Measurements from ENCODE around the gene ICE2.

Gene ICE2

GRCh38 chr15:60518511-60518910 lies 39.6 kb upstream of the ICE2 start:
- no peak overlapping the region for H2AFZ ChIP-seq (ENCODE audit: low read length)
- H3F3A ChIP-seq (ENCODE audit: insufficient read depth, low read length) = no peaks in the 10 kb centered on the region
- TF ChIP-seq CTCF (IDR thresholded peaks at IDR 0.05; ENCODE audit: low read length) (no peak), EZH2 (optimal IDR thresholded peaks at IDR 0.05; ENCODE audit: low read depth, low read length) (no peak), EZH2phosphoT487 (IDR thresholded peaks at IDR 0.05; ENCODE audit: low read length) (no peak)
- H3K27me3 ChIP-seq (replicated peaks; ENCODE audit: insufficient read depth, low read length) = no peaks in the 10 kb centered on the region
- no peaks in the 10 kb centered on the region for H3K9me3 ChIP-seq (replicated peaks; ENCODE audit: insufficient read depth, low read length)
- H3K4me3 ChIP-seq (ENCODE audit: low read length) = no peak overlapping the region
- no peak overlapping the region for H3K9ac ChIP-seq (ENCODE audit: low read length)
- no peak overlapping the region for H3K27ac ChIP-seq (ENCODE audit: low read length)
- H3K4me1 ChIP-seq (ENCODE audit: low read length) = peaks cover 5% of the 10 kb centered on the region; the same call in 1 of the 2 replicates
- H3K36me3 ChIP-seq (replicated peaks; ENCODE audit: insufficient read depth, low read length) = no peaks in the 10 kb centered on the region
- no peaks in the 10 kb centered on the region for H4K20me1 ChIP-seq (ENCODE audit: insufficient read depth, low read length)
- H3K79me2 ChIP-seq (ENCODE audit: low read length) = no peaks in the 10 kb centered on the region
- H3K9me2 ChIP-seq (replicated peaks; ENCODE audit: insufficient read depth, low read length) = no peaks in the 10 kb centered on the region
- no peak overlapping the region for H3K4me2 ChIP-seq (ENCODE audit: low read depth, low read length)
- no peak for DNase-seq

- TF ChIP-seq EZH2 (optimal IDR thresholded peaks at IDR 0.05; ENCODE audit: low read depth, low read length) (no peak), EZH2phosphoT487 (IDR thresholded peaks at IDR 0.05; ENCODE audit: low read length) (no peak), CTCF (IDR thresholded peaks at IDR 0.05; ENCODE audit: low read length) (no peak)
- no peaks in the 10 kb centered on the region for H3K36me3 ChIP-seq (replicated peaks; ENCODE audit: insufficient read depth, low read length)
These were observed 35.4 kb upstream of the ICE2 start for GRCh38 chr15:60514261-60514881.

GRCh38 chr15:60513676-60514075 lies 34.7 kb upstream of the ICE2 start:
- Histone ChIP-seq H3K79me2 (ENCODE audit: low read length) (no peaks in the 10 kb centered on the region), H3K27ac (ENCODE audit: low read length) (no peak overlapping the region)

More at GRCh38 chr15:60514261-60514881, 35.4 kb upstream of the ICE2 start:
- no peaks in the 10 kb centered on the region for H3F3A ChIP-seq (ENCODE audit: insufficient read depth, low read length)
- no peaks in the 10 kb centered on the region for H4K20me1 ChIP-seq (ENCODE audit: insufficient read depth, low read length)
- H3K4me1 ChIP-seq (ENCODE audit: low read length) = no peaks in the 10 kb centered on the region
- no peak overlapping the region for H3K27ac ChIP-seq (ENCODE audit: low read length)
- no peaks in the 10 kb centered on the region for H3K9me2 ChIP-seq (replicated peaks; ENCODE audit: insufficient read depth, low read length)
- H3K27me3 ChIP-seq (replicated peaks; ENCODE audit: insufficient read depth, low read length) = no peaks in the 10 kb centered on the region
- no peak overlapping the region for H3K4me3 ChIP-seq (ENCODE audit: low read length)
- H3K9me3 ChIP-seq (replicated peaks; ENCODE audit: insufficient read depth, low read length) = no peaks in the 10 kb centered on the region
- no peak overlapping the region for H3K9ac ChIP-seq (ENCODE audit: low read length)
- H3K79me2 ChIP-seq (ENCODE audit: low read length) = no peaks in the 10 kb centered on the region
- no peak for DNase-seq
- no peak overlapping the region for H2AFZ ChIP-seq (ENCODE audit: low read length)
- H3K4me2 ChIP-seq (ENCODE audit: low read depth, low read length) = no peak overlapping the region

More at GRCh38 chr15:60513676-60514075, 34.7 kb upstream of the ICE2 start:
- Histone ChIP-seq H3K4me3 (ENCODE audit: low read length) (no peak overlapping the region), H3K9me2 (replicated peaks; ENCODE audit: insufficient read depth, low read length) (no peaks in the 10 kb centered on the region), H3K4me1 (ENCODE audit: low read length) (peaks cover under 1% of the 10 kb centered on the region; the same call in 1 of the 2 replicates), H3F3A (ENCODE audit: insufficient read depth, low read length) (no peaks in the 10 kb centered on the region), H3K27me3 (replicated peaks; ENCODE audit: insufficient read depth, low read length) (no peaks in the 10 kb centered on the region), H3K9ac (ENCODE audit: low read length) (no peak overlapping the region), H3K9me3 (replicated peaks; ENCODE audit: insufficient read depth, low read length) (no peaks in the 10 kb centered on the region), H4K20me1 (ENCODE audit: insufficient read depth, low read length) (no peaks in the 10 kb centered on the region), H2AFZ (ENCODE audit: low read length) (no peak overlapping the region), H3K36me3 (replicated peaks; ENCODE audit: insufficient read depth, low read length) (no peaks in the 10 kb centered on the region), H3K4me2 (ENCODE audit: low read depth, low read length) (no peak overlapping the region)
- TF ChIP-seq CTCF (IDR thresholded peaks at IDR 0.05; ENCODE audit: low read length) (no peak), EZH2 (optimal IDR thresholded peaks at IDR 0.05; ENCODE audit: low read depth, low read length) (no peak), EZH2phosphoT487 (IDR thresholded peaks at IDR 0.05; ENCODE audit: low read length) (no peak)
- no peak for DNase-seq
